Posterior vena cava (tissue), 2 donors: ENCODE measurements around the gene CDH24. TPM values are rescaled to one million over a fixed set of nuclear protein-coding genes. Genes with fewer than 3 reads are reported as not detected.
"Not testable (repeated sequence)": the region's sequence is repeated elsewhere in the genome, so short reads cannot be mapped to it uniquely, and the experiment has no call there.

Experiments
- DNase-seq: peaks from one replicate; pipeline ENCODE4 v3.0.0-alpha.2; 2020; ENCODE audit warnings: low spot score
- intact Hi-C, 2 donors: fragments of 100-400 bp; cut with DNase I; formaldehyde crosslinking; loops; one replicate each; pipeline versions ENCODE4 v1.14.1 to v1.14.2; 2022 to 2023
- total RNA-seq, 2 donors: library from RNA; stranded (reverse); fragmentation: NEBNext Ultra II Directional; extraction: Animal tissue kit (Norgen Biotek cat#: 25700); gene quantifications; one replicate each; pipeline ENCODE4 v1.2.1, GENCODE V29; 2021
- donor health status: DM: yes; HTN: yes; CAD: no.
- donor health status: DM: yes; HTN: yes; CAD: no.

The CDH24 gene
- total RNA-seq, 2 donors from 2014 or later: 1.8 to 2.9 TPM

DNA sequence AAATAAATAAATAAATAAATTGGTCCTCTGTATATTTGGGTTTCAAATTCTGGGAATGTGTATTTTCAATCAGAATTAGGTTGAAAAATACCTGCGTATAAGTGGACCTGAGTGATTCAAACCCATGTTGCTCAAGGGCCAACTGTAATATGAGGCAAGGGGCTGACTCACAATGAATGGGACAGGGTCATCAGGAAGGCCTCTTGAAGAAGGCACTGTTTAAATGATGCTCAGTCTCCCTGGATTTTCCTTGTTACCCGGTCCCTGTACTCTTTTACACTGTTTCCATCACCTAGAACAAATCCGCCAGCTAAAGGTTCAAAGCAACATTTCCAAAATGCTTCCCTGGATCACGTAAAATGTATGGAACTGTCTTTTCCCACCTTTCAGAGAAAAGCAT lies 26.4 kb downstream of the CDH24 start:
- intact Hi-C loops: no loop called here
- no peak for DNase-seq

DNA sequence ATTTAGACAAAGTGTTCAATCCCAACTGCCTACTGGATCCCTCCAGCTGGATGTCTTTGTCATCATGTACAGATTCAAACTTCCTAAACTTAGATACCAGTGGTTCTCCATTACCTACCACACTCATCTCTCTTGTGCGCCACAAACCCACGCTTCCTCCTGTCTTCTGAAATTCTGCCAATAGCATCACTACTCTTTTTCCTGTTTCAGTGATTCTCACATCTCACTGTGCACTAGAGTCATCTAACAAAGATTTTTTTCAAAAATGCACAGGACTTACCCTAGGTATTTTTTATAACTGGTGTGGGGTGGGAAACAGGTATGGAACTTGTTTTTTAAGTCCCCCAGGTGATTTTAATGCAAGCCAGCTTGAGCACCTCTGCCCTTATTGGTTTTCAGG lies 28.5 kb downstream of the CDH24 start:
- intact Hi-C loops: no loop called here
- DNase-seq: no peak

GRCh38 chr14:23025151-23025814 lies 32.0 kb downstream of the CDH24 start:
- DNase-seq: no peak
- intact Hi-C loops: no loop called here

- intact Hi-C loops: no loop called here
- no peak for DNase-seq
These were observed 32.7 kb downstream of the CDH24 start for GRCh38 chr14:23024612-23025075.

DNA sequence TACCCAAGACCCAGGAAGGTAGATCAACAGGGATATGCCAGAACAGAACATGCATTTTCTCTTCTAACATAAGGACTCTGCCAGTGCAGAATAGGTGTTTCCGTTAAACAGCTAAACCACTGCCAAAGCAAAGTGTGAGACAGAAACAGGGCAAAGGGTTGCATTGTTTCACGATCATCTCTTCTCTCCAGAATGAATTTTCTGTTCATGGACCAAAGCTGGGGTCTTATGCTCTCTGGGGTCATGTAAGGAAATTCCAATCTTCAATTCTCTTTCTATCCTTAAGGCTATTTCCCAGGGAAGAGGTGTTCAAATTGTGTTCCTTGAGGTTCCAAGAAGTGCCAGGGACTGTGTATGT lies 33.5 kb downstream of the CDH24 start:
- intact Hi-C loops: no loop called here
- DNase-seq: no peak

DNA sequence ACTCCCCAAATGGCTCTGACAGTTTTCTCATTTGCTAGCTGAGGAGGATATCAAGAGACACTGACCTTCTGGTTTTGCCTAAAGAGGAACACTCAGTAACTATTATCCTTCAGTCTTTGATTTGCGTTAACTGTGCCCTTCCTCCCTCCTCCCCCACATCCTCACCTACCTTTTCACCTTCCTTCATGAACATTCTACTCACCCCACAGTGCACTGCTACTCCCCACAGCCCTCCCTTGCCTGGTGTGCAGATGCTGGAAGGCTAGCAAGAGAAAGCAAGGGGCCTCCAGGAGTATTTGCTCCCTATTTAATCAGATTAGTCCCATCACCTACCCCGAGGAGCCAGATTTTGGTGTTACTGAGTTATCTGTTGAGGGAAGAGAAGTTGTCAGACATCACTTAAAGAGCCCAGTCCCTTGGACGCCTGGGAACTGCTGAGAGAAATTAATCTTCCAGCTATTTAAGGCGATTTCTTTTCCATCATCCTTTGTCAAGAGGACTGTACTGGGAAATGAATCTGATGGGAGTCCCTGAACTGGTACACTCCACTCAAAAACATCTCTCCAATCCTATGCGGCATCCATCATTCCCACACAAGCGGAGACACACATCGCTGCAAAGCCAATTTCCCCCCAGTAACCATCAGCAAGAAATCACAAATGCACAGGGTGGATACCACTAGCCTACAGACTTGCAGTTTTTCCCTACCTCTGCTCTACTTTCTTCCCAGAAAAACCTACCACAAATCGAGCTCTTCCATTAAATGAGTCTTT lies 34.1 kb downstream of the CDH24 start:
- no peak for DNase-seq
- intact Hi-C loops: no loop called here

- intact Hi-C loops: no loop called here
- no peak for DNase-seq
These were observed 35.4 kb downstream of the CDH24 start for GRCh38 chr14:23021889-23022442.

GRCh38 chr14:23021434-23021833 lies 35.9 kb downstream of the CDH24 start:
- intact Hi-C loops: no loop called here
- DNase-seq: no peak

- no peak for DNase-seq
- intact Hi-C loops: no loop called here
These were observed 36.9 kb downstream of the CDH24 start for GRCh38 chr14:23020143-23021128.

GRCh38 chr14:23018107-23018506 lies 39.2 kb downstream of the CDH24 start:
- intact Hi-C loops: no loop called here

GRCh38 chr14:23017091-23017490 lies 40.2 kb downstream of the CDH24 start:
- intact Hi-C loops: no loop called here
- no peak for DNase-seq

More at GRCh38 chr14:23018107-23018506, 39.2 kb downstream of the CDH24 start:
- DNase-seq: no peak

DNA sequence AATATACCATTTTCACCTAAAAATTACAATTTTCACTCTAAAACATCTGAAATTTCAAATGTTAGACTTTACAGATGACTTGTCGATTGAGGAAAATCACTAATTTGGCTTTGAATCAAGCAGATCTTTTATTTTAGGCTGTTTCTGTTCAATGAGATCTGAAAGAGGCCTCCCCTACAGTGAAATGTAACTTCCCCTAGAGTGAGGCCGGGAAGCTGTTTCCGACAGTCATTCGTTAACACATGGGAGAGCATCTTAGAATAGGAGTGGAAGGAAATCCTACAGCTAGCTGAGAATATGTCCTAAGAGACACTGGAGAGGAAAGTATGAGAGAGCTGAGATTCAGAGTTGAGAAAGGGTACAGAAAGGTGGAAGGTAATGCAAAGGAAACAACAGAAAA lies 41.7 kb downstream of the CDH24 start:
- intact Hi-C loops: no loop called here
- no peak for DNase-seq

- intact Hi-C loops, DNase-seq: not testable (repeated sequence)
These were observed 43.6 kb downstream of the CDH24 start for GRCh38 chr14:23013749-23014054.

DNA sequence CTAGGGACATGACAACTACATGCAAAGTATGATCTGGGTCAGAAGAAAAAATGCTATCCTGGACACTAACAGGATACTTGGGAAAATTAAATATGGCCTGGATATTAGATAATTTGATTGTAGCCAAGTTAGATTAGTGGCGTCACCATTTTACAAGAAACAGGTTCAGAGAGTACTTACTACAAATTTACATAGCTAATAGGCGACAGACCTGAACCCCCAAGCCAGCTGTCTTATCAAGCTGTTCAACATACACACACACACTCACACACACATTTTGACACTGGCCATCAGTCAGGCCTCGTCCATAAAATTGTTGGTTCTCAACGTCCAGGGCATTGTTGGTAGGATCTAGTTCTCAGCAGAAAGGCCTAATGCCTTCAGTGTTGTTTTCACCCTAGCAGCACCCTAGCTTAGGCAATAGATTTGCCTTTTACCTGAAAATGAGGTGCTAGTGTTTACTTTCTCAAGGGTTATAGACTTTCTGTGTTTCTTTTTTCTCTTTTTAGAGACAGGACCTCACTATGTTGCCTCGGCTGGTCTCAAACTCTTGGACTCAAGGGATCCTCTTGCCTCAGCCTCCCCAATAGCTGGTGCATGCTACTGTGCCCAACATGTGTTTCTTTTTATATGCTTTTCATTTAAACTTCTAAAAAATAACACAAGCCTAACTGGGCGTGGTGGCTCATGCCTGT lies 44.1 kb downstream of the CDH24 start:
- DNase-seq: no peak

DNA sequence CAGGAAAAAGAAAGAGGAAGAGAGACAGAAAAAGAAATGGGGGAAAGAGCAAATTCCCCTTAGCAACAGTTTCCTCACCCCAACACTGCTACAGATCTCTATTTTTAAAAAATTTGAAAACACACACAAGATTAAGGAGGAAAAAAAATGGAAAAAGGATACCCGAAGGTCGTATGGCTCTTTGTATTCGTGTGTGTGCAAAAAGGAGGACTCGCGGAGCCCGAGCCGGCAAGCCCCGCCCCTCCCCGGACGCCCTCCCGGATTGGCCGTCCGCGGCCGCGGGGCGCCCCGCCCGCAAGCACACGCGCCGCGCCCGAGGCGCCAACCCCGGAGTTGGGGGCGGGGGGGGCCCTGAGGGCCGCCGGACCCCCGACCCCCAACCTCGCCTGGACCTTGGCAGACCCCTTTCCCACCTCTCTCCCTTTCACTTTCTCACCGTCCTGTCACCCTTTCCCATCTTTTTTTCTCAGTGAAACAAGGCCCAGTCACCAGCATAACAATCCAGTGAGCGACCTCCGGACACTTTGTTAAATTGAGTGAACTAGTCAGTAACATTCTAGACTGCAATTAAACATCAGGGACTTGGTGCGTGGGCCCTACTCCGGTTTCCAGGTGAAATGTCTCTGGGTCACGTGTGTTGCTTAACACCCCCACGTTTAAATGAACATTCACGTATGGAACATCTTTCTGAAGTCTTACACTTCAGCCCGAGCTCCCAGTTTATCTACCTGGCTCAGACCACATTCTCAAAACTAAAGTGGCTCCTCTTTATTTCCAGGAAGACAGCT lies 47.2 kb downstream of the CDH24 start, which contains the start of gene C14orf93:
C14orf93 (minus strand) TSS at position 205 of the 788 bp plus-strand sequence. CDS start 11,120 bp downstream, outside the sequence.
- peak; percentile 94 for DNase-seq
- intact Hi-C loops: loop anchor here in 1 of 2 donors (1.0 kb wide), 1 partner anchor 27 kb away; no protein-coding TSS in a partner anchor

More for the DNA sequence above, 44.1 kb downstream of the CDH24 start:
- intact Hi-C loops: no loop called here

DNA sequence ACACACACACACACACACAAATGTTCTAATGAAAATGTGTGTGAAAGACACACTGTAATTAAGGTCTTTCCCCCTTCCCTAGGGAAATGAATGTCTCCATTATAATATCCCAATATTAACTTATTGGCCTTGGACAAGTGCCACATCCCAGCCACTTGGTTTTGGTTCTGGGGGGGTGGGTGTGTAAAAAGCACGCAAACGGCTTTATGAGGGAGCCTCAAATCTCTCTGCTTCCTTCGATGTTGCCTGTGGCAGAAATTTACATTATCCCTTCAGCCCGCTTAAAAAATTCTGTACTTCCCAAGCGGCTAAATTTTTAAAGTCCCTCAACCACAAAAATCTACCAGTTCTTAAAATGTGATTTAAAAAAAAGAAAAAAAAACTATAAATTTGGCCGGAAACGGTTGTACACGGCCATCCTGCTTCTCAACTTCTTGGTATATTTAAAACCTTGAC lies 47.8 kb downstream of the CDH24 start:
- DNase-seq: no peak
- intact Hi-C loops: loop anchor here in 1 of 2 donors (1.0 kb wide), 1 partner anchor 26 kb away; no protein-coding TSS in a partner anchor

DNA sequence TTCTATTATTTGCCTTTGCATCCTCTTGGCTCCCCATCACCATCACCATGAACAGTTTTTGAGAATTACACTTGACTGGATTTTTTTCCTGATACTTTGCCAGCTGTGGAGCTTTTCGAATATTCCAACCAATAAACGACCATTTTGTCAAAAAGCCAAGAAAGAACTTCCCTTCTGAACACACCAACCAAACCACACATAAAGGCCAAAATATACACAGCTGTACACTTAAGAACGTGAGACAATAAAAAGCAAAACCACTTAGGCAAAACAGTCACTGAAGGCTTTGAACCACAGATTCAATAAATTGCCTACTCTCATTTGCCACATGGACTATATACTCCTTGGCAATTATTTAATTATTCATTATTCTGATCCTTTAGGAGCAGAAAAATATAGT lies 48.5 kb downstream of the CDH24 start:
- no peak for DNase-seq
- intact Hi-C loops: loop anchor here in 1 of 2 donors (1.0 kb wide), 1 partner anchor 26 kb away; no protein-coding TSS in a partner anchor
